Ovary (tissue), 9 donors: ENCODE measurements around the gene SSRP1. TPM values are rescaled to one million over a fixed set of nuclear protein-coding genes. Genes with fewer than 3 reads are reported as not detected.

ENCODE experiments used
- DNase-seq, 5 donors: peaks; one replicate each; pipeline ENCODE4 v3.0.0-alpha.2; 2019 to 2020
- H3K27ac ChIP-seq, 2 donors: fragments of 200-600 bp; one replicate each; pipeline versions ENCODE4 v1.5.1 to v1.8.0; 2019 to 2022
- H3K27me3 ChIP-seq: fragments of 200-600 bp; one replicate; pipeline ENCODE4 v1.8.0; 2022
- H3K36me3 ChIP-seq: fragments of 200-600 bp; sonication (generic); one replicate; pipeline ENCODE4 v1.5.1; 2019
- H3K4me1 ChIP-seq: one replicate; pipeline ENCODE4 v1.8.1; 2013; ENCODE audit warnings: mild to moderate bottlenecking, moderate library complexity; ENCODE audit not compliant: insufficient read depth
- H3K4me3 ChIP-seq: fragments of 200-600 bp; sonication (generic); one replicate; pipeline ENCODE4 v1.5.1; 2017
- H3K9me3 ChIP-seq, 2 donors: fragments of 200-600 bp in 1 of 2; sonication (generic) in 1 of 2; one replicate each; pipeline versions ENCODE4 v1.5.1 to v1.8.1; 2013 to 2019; ENCODE audit warnings: mild to moderate bottlenecking in 1 of 2, moderate library complexity in 1 of 2
- EP300 ChIP-seq: sonication (generic); formaldehyde crosslinking; IDR thresholded peaks from one replicate; pipeline ENCODE4 v1.6.1; 2017; ENCODE audit warnings: antibody characterized with exemption
- POLR2A ChIP-seq: fragments of 450-650 bp; IDR thresholded peaks from one replicate; pipeline ENCODE4 v1.6.1; 2017; ENCODE audit warnings: antibody characterized with exemption, mild to moderate bottlenecking, moderate library complexity
- WGBS, 3 donors: extraction: QIAGEN DNeasy Blood & Tissue Kit in 1 of 3; methylation state at CpG; one replicate each; pipeline versions ENCODE4 v1.1.5 to v1.1.7; 2013 to 2017; 5-methylcytosine and 5-hydroxymethylcytosine counted together
- intact Hi-C, 4 donors: fragments of 100-400 bp; cut with DNase I; formaldehyde crosslinking; loops; one replicate each; pipeline versions ENCODE4 v1.11.0 to v1.15.1; 2022 to 2023
- polyA plus RNA-seq, 2 donors: library from polyadenylated mRNA; stranded (reverse); fragments of 200-250 nt in 1 of 2; fragments of 350-450 nt in 1 of 2; fragmentation: Illumina TruSeq in 1 of 2; extraction: RNeasy Lipid Tissue Mini Kit (QIAGEN cat#74804) in 1 of 2; gene quantifications; one replicate each; pipeline ENCODE4 v1.2.3, GENCODE V29; 2013 to 2014
- total RNA-seq, 7 donors: library from RNA; depleted of rRNA in 2 of 7; stranded (reverse); fragments of >200 nt in 2 of 7; fragmentation: NEBNext Ultra II Directional in 3 of 7; extraction: Animal tissue kit (Norgen Biotek cat#: 25700) in 3 of 7; gene quantifications; one replicate each; pipeline versions ENCODE4 v1.1.0 to v1.2.4, GENCODE V29; 2016 to 2023
- TF ChIP-seq, protein P1 (sequence below), 3 donors: fragments of 450-650 bp in 2 of 3; fragments of 200-600 bp in 1 of 3; IDR thresholded peaks; one replicate each; pipeline versions ENCODE4 v1.5.1 to v1.8.0; 2016 to 2022; ENCODE audit warnings: antibody characterized with exemption in 3 of 3, mild to moderate bottlenecking in 1 of 3
- donor health status: DM: no; HTN: no; CAD: no; lungs with moderate emphysema.
- donor health status: DM: no; HTN: no; CAD: no.
- donor health status: Bipolar disorder and iron deficiency.
- donor health status: DM: yes; HTN: yes; CAD: no.
- donor health status: DM: no; HTN: no; CAD: no.
- donor health status: DM: yes; HTN: yes; CAD: no.

Gene SSRP1
- total and polyA plus RNA-seq, 9 donors = 43.3 to 134 (median 87.7) TPM

DNA sequence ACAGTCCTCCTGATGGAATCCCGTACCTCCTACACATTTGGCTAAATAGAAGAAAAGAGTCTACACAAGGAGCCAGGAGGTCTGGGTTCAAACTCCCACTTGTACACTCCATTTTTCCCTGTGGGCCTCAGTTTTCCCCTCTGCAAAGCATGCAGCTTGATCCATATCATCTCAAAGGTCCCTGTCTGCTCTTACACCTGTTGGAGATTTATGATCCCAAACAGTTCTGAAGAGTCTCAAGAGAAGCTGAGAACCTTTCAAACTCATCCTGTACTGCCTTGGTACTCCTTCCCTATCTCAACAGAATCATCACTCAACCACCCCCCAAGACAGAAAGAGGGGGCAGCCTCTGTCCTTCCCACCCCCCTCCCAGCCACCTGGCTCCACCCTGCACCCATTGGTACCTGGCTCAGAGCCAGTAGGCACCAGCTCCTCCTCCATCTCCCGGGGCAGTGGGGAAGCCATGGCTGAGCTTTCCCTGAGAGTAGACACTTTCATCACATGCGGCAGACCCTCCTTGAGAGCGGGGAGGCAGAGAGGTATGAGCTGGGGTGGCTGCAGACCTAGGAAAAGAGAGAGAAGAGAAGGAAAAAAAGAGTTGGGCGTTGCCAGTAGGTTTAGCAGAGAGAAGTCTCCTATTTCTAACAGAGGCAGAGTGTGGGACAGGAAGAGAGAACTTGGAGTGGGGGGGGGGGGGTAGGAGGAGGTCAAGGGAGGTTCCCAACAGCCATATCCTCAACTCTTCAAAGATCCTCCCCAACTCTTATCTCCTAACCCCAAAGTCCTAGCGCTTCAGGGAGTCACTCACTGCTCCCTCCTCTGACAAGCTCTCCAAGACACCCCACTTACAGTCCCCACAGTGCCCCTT lies 14.1 kb downstream of the SSRP1 start:
- H3K27ac ChIP-seq = peak overlapping the region; percentile 66 to 94
- H3K9me3 ChIP-seq = no peaks in the 10 kb centered on the region
- no peaks in the 10 kb centered on the region for H3K36me3 ChIP-seq
- H3K27me3 ChIP-seq = no peaks in the 10 kb centered on the region
- peak in 4 of 5 donors; percentile 39 to 72 (median 63) for DNase-seq
- peak; percentile 18 for TF ChIP-seq POLR2A
- TF ChIP-seq EP300 = no peak
- 7% methylated on average over 6 of the region's 6 CpGs for WGBS, 3 donors
- intact Hi-C loops = loop anchor here in 2 of 4 donors (10.0 kb wide), 2 partner anchors 323 to 333 kb away; partner anchors contain the start of genes CLP1 (in 1 of the 2) and YPEL4 (in 1 of the 2)
- H3K4me1 ChIP-seq = peaks cover 35% of the 10 kb centered on the region
- H3K4me3 ChIP-seq = peak overlapping the region; percentile 63

DNA sequence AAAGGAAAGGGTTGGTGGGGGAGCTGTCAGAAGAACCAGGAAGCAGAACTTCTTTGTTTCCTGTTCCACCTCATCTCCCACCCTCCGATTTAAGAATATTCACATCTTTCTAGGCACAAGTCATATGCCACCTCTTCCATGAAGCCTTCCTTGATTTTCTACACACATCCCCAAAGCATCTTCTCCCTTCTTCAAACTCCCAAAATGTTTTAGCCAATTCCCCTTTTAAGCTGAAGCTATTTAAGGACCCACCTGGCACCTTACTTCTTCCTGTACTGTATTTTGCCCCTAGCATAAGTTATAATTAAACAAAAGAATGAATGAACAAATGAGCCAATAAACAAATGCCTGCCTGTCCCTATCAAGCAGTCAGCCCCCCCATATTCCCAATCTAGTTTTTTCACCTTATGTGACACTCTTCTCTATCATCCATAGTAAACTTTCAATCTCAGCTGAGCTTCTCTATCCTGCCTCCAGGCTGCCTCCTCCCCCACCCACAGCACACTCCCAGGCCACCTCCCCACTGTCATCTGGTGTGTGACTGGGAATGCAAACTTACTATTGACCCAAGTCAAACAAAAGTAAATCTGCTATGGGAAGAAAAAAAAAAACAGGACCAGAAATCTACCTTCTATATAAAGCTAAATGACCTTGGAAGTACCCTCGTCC lies 14.8 kb downstream of the SSRP1 start:
- H3K4me1 ChIP-seq = peaks cover 35% of the 10 kb centered on the region
- H3K9me3 ChIP-seq = no peaks in the 10 kb centered on the region
- TF ChIP-seq EP300 (no peak), POLR2A (no peak)
- TF ChIP-seq, protein P1, sequence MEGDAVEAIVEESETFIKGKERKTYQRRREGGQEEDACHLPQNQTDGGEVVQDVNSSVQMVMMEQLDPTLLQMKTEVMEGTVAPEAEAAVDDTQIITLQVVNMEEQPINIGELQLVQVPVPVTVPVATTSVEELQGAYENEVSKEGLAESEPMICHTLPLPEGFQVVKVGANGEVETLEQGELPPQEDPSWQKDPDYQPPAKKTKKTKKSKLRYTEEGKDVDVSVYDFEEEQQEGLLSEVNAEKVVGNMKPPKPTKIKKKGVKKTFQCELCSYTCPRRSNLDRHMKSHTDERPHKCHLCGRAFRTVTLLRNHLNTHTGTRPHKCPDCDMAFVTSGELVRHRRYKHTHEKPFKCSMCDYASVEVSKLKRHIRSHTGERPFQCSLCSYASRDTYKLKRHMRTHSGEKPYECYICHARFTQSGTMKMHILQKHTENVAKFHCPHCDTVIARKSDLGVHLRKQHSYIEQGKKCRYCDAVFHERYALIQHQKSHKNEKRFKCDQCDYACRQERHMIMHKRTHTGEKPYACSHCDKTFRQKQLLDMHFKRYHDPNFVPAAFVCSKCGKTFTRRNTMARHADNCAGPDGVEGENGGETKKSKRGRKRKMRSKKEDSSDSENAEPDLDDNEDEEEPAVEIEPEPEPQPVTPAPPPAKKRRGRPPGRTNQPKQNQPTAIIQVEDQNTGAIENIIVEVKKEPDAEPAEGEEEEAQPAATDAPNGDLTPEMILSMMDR (IDR thresholded peaks at IDR 0.05) = no peak
- peak overlapping the region in 1 of 2 donors; percentile 94 for H3K27ac ChIP-seq
- DNase-seq = no peak
- H3K27me3 ChIP-seq = no peaks in the 10 kb centered on the region
- H3K4me3 ChIP-seq = peak overlapping the region; percentile 63
- intact Hi-C loops = loop anchor here in 2 of 4 donors (10.0 kb wide), 2 partner anchors 324 to 334 kb away; partner anchors contain the start of genes CLP1 (in 1 of the 2) and YPEL4 (in 1 of the 2)
- no peaks in the 10 kb centered on the region for H3K36me3 ChIP-seq
- 38 to 56% (median 50%) methylated on average over 2 of the region's 2 CpGs for WGBS, 3 donors

DNA sequence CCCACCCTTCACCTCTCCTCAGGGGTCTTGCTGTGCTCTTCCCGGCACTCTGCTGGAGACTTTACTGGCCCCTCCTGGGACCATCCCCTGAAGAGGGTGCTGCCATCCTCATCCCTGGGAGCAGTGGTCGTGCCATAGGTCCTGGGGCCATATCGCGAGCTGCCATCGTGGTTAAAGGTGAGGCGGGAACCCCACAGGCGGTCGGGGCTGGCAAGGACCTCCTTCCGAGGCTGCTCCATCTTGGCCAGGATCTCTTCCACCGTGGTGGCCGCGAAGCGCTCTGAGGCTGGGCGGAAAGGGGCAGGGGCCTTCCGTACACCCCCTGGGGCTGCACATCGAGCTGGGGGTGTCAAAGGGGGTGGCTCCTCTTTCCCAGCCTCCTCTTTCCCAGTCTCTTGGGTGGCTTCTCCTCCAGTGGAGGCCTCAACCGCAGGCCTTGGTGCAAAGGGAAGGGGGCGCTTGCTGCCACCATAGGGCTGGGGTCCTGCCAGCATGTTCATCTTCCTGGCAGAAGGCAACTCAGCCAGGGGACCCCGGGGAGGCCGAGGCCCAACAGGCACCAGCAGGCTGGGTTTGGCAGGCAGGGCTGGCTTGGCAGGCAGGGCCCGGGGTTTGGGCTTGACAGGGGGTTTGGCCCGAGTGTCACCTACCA lies 15.5 kb downstream of the SSRP1 start:
- WGBS, 3 donors = 75 to 83% (median 76%) methylated on average over 22 of the region's 22 CpGs
- intact Hi-C loops = loop anchor here in 2 of 4 donors (10.0 kb wide), 2 partner anchors 325 to 335 kb away; partner anchors contain the start of genes CLP1 (in 1 of the 2) and YPEL4 (in 1 of the 2)
- Histone ChIP-seq H3K36me3 (no peaks in the 10 kb centered on the region), H3K9me3 (no peaks in the 10 kb centered on the region), H3K4me1 (peaks cover 33% of the 10 kb centered on the region), H3K4me3 (no peak overlapping the region), H3K27ac (no peak overlapping the region), H3K27me3 (no peaks in the 10 kb centered on the region)
- TF ChIP-seq EP300 (no peak), POLR2A (no peak)
- TF ChIP-seq, protein P1 (IDR thresholded peaks at IDR 0.05) = no peak
- DNase-seq = no peak

DNA sequence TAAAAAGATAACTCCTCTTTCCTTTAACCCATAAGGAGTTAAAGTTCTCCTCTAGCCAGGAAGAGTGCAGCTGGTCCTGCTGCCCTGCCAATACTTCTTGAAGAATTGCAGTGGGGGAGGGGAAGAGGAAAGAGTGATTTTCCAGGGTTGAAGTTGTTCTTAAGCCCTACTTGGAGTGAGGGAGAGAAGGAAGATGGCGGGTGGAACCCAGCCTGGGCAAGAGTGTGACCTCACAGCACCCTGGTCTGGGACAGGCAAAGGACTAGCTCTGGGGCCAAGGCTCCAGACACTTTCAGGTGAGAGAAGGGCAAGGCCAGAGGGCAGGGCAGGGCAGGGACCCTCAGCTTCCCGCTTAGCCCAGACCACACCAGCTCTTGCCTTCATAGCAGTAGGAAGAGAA lies 17.5 kb downstream of the SSRP1 start:
- no peak for DNase-seq
- Histone ChIP-seq H3K36me3 (no peaks in the 10 kb centered on the region), H3K27me3 (no peaks in the 10 kb centered on the region), H3K9me3 (no peaks in the 10 kb centered on the region), H3K4me3 (no peak overlapping the region), H3K4me1 (peaks cover 32% of the 10 kb centered on the region), H3K27ac (peak overlapping the region in 1 of 2 donors; percentile 10)
- 5 to 25% (median 14%) methylated on average over 2 of the region's 2 CpGs for WGBS, 3 donors
- intact Hi-C loops = no loop called here
- TF ChIP-seq, protein P1 (IDR thresholded peaks at IDR 0.05) = no peak
- TF ChIP-seq POLR2A = no peak
